ENCODE data around the gene SLC28A1.

Gene SLC28A1

DNA sequence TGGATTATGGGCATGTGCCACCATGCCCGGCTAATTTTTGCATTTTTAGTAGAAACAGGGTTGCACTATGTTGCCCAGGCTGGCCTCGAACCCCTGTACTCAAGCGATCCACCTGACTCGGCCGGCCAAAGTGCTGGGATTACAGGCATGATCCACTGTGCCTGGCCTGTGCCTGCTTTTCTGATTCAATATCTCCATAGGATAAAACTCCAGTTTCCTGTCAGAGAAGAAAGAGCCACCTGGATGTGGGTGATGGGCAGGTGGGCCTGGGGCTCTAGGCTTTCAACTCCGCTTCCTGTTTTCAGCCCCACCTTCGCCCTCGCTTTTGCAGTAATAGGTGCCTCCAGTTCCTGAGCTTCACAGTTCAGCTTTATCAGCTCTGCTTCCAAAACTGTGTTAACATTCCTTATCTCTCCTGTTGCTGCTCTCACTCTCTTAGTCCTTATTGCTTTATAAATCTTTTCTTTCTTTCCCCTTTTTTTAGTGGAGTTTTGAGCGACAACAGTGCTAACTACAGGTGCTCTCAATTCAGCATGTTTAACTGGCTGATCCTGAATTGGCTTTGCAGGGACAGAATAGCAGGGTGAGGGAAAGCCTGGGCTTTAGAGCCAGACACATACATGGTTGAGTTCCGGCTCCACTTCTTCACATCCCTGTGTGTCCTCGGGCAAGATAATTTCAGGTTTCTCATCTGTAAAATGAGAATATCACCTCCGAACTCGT lies 76.1 kb downstream of the SLC28A1 start:
- no peak for DNase-seq (ENCODE audit: low spot score)
- TF ChIP-seq, protein P1, sequence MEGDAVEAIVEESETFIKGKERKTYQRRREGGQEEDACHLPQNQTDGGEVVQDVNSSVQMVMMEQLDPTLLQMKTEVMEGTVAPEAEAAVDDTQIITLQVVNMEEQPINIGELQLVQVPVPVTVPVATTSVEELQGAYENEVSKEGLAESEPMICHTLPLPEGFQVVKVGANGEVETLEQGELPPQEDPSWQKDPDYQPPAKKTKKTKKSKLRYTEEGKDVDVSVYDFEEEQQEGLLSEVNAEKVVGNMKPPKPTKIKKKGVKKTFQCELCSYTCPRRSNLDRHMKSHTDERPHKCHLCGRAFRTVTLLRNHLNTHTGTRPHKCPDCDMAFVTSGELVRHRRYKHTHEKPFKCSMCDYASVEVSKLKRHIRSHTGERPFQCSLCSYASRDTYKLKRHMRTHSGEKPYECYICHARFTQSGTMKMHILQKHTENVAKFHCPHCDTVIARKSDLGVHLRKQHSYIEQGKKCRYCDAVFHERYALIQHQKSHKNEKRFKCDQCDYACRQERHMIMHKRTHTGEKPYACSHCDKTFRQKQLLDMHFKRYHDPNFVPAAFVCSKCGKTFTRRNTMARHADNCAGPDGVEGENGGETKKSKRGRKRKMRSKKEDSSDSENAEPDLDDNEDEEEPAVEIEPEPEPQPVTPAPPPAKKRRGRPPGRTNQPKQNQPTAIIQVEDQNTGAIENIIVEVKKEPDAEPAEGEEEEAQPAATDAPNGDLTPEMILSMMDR (IDR thresholded peaks at IDR 0.05; ENCODE audit: extremely low read depth, missing control alignments) = no peak

DNA sequence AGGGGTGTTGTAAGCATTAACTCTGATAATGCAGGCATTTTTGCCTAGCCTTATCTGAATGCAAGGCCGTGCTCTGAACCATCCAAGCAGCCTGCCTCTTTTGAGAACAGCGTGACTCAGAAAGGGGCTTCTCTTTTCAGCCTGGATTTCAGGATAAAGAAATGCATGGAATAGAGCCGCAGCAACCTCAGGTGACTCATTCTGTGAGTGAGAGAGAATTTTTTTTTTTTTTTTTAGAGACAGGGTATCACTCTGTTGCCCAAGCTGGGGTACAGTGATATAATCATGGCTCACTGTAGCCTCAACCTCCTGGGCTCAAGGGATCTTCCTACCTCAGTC lies 76.6 kb downstream of the SLC28A1 start:
- DNase-seq (ENCODE audit: low spot score) = no peak
- TF ChIP-seq, protein P1 (IDR thresholded peaks at IDR 0.05; ENCODE audit: extremely low read depth, missing control alignments) = no peak

DNA sequence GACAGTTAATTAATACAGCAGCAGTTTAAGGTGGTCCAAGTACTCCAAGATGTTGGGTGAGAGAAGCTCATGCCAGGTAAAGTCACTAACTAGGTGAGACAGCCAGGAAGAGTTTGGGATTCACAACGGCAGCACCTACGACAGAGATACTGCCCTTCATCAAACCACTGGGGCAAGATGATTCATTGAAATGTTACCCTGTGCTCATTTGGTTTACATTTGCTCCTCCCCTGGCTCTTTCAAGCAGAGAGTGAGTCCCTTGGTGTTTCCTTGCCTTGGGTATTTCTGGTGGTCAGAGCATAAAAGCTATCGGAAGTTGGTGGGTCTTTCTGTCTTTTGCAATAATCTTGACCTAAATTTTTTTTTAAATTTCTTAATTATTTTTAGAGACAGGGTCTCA lies 77.2 kb downstream of the SLC28A1 start:
- TF ChIP-seq, protein P1 (IDR thresholded peaks at IDR 0.05; ENCODE audit: extremely low read depth, missing control alignments) = no peak
- no peak for DNase-seq (ENCODE audit: low spot score)

DNA sequence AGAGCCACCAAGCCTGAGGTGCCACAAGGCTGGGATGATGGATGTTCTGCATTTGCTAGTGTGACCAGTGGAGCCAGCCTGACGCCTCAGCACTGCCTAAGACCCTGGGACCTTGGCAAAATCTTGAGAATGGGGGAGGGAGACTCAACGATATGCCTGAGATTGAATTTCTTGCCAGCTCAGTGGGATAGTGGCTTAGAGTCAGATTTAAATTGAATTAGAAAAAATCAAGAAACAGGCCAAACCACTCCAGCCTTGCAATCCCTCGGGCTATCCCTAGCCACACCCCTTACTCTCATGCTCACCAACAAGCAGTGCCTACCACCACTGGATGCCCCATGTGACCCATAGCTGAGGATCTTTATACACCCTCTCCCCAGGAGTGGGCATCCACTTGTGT lies 78.5 kb downstream of the SLC28A1 start:
- no peak for DNase-seq (ENCODE audit: low spot score)
- TF ChIP-seq, protein P1 (IDR thresholded peaks at IDR 0.05; ENCODE audit: extremely low read depth, missing control alignments) = no peak

DNA sequence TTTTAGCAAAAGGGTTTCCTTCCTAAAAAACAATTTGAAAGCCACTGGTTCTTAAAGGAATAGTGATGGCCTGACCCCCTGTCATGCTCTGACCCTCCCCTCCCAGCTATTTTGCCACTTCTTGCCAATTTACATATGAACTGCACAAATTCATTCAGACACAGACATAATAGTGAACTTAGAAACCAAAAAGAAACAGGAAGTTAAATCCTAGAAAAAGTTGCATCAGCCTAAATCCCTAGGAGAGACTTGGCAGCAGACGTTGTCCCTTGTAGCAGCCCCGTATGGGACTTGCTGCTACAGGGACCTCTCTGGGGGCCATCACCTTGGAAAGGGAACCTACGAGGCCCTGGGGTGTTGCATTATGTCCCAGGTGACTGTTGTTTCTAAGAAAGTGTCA lies 82.9 kb downstream of the SLC28A1 start:
- TF ChIP-seq, protein P1 (IDR thresholded peaks at IDR 0.05; ENCODE audit: extremely low read depth, missing control alignments) = no peak

DNA sequence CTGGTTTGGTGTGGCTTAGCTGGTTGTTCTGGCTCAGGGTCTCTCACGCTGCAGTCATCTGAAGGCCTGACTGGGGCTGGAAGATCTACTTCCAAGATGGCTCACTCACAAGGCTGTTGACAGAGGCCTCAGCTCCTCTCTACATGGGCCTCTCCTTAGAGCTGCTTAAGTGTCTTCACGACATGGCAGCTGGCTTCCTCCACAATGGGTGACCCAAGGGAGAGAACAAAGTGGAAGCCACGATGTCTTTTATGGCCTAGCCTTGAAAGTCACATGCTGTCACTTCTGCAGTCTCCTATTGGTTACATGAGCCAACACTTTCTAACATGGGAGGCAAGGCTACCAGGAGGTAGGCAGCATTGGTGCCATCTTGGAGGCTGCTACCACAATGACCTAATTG lies 83.8 kb downstream of the SLC28A1 start:
- DNase-seq (ENCODE audit: low spot score) = no peak
- TF ChIP-seq, protein P1 (IDR thresholded peaks at IDR 0.05; ENCODE audit: extremely low read depth, missing control alignments) = no peak

More for the DNA sequence above, 82.9 kb downstream of the SLC28A1 start:
- DNase-seq (ENCODE audit: low spot score) = no peak

DNA sequence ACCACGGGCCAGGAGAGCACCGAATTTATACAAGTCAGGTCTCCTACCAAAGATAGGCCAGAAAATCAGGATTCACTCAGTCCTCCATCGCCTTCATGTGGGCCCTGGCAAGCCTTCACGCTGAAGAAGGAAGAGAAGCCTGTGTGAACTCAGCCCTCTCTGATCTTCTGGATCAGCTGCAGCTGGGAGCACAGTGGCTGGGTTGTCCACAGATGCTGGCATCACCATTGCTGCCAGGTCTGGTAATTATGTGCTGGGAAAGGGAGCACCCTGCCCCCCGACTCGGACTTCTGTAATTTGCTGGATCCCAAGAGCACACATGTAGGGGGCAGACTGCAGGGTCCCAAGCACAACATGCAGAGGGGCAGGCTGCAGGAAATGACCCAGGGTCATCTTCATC lies 84.8 kb downstream of the SLC28A1 start:
- DNase-seq (ENCODE audit: low spot score) = no peak
- TF ChIP-seq, protein P1 (IDR thresholded peaks at IDR 0.05; ENCODE audit: extremely low read depth, missing control alignments) = no peak
